DOHH2 (cell line): ENCODE measurements around the gene OS9.

ENCODE experiments used
- H3F3A ChIP-seq: fragments of 200-600 bp; sonication (generic), shearing (Covaris generic); 2 replicates; pipeline ENCODE4 v1.6.0; 2016; ENCODE audit warnings: antibody characterized with exemption, mild to moderate bottlenecking; ENCODE audit not compliant: control insufficient read depth, insufficient read depth
- H3K27ac ChIP-seq: fragments of 200-600 bp; sonication (generic); 2 replicates; pipeline ENCODE4 v1.5.1; 2014; ENCODE audit warnings: low read depth, mild to moderate bottlenecking, low read length, moderate library complexity
- H3K27me3 ChIP-seq: fragments of 200-600 bp; sonication (generic); 2 replicates; pipeline ENCODE4 v1.6.1; 2014; ENCODE audit warnings: mild to moderate bottlenecking, low read length, mixed read lengths; ENCODE audit not compliant: control insufficient read depth
- H3K36me3 ChIP-seq: fragments of 200-600 bp; sonication (generic); 2 replicates; pipeline ENCODE4 v1.6.1; 2014; ENCODE audit warnings: mild to moderate bottlenecking, low read length, moderate library complexity, mixed read lengths; ENCODE audit not compliant: control insufficient read depth
- H3K4me1 ChIP-seq: fragments of 200-600 bp; sonication (generic); 2 replicates; pipeline ENCODE4 v1.6.1; 2014; ENCODE audit warnings: mild to moderate bottlenecking, low read length, mixed read lengths; ENCODE audit not compliant: control insufficient read depth
- H3K4me2 ChIP-seq: fragments of 200-600 bp; sonication (generic); 2 replicates; pipeline ENCODE4 v1.6.0; 2014; ENCODE audit warnings: mild to moderate bottlenecking, low read length, moderate library complexity
- H3K4me3 ChIP-seq: fragments of 200-600 bp; sonication (generic); 2 replicates; pipeline ENCODE4 v1.5.1; 2014; ENCODE audit warnings: mild to moderate bottlenecking, low read length, mixed read lengths
- H3K79me2 ChIP-seq: fragments of 200-600 bp; sonication (generic); 2 replicates; pipeline ENCODE4 v1.6.1; 2014; ENCODE audit warnings: mild to moderate bottlenecking, low read length, mixed read lengths; ENCODE audit not compliant: control insufficient read depth
- H3K9me2 ChIP-seq: fragments of 200-600 bp; sonication (generic); replicated peaks from 2 replicates; pipeline ENCODE4 v1.6.1; 2014; ENCODE audit warnings: mild to moderate bottlenecking, low read length, mixed read lengths; ENCODE audit not compliant: control insufficient read depth
- H3K9me3 ChIP-seq: fragments of 200-600 bp; sonication (generic); 2 replicates; pipeline ENCODE4 v1.6.1; 2014; ENCODE audit warnings: antibody characterized with exemption, low read length, mixed read lengths; ENCODE audit not compliant: control insufficient read depth, insufficient read depth
- H4K20me1 ChIP-seq: fragments of 200-600 bp; sonication (generic); 2 replicates; pipeline ENCODE4 v1.6.0; 2014; ENCODE audit warnings: low read depth, mild to moderate bottlenecking, antibody characterized with exemption, low read length, moderate library complexity; ENCODE audit not compliant: control insufficient read depth, insufficient read depth
- CTCF ChIP-seq: fragments of 200-600 bp; sonication (generic); IDR thresholded peaks from one replicate; pipeline ENCODE4 v1.5.1; 2014; ENCODE audit warnings: antibody characterized with exemption, mild to moderate bottlenecking, low read depth, low read length; ENCODE audit not compliant: poor library complexity, severe bottlenecking
- EZH2phosphoT487 ChIP-seq: fragments of 200-600 bp; sonication (generic); IDR thresholded peaks from 2 replicates; pipeline ENCODE4 v1.6.1; 2017; ENCODE audit warnings: borderline replicate concordance, mild to moderate bottlenecking, antibody characterized with exemption, low read length, moderate library complexity, mixed read lengths

Gene OS9

GRCh38 chr12:57762463-57762862 lies 68.5 kb downstream of the OS9 start:
- Histone ChIP-seq H3K4me3 (no peak overlapping the region), H3K27ac (no peak overlapping the region), H3K9me3 (no peaks in the 10 kb centered on the region), H3K79me2 (peaks cover 33% of the 10 kb centered on the region), H3K4me1 (peaks cover 35% of the 10 kb centered on the region), H3K9me2 (no peaks in the 10 kb centered on the region), H3K36me3 (peaks cover 40% of the 10 kb centered on the region), H4K20me1 (peaks cover 16% of the 10 kb centered on the region; the same call in 1 of the 2 replicates), H3K4me2 (no peak overlapping the region), H3K27me3 (peaks cover 30% of the 10 kb centered on the region), H3F3A (peaks cover 15% of the 10 kb centered on the region)
- no peak for TF ChIP-seq CTCF
- no peak for TF ChIP-seq EZH2phosphoT487

- Histone ChIP-seq H3K9me2 (no peaks in the 10 kb centered on the region), H3K4me1 (peaks cover 32% of the 10 kb centered on the region), H3K27me3 (peaks cover 30% of the 10 kb centered on the region), H3K4me3 (peak overlapping the region; percentile 71), H3K27ac (no peak overlapping the region), H3K36me3 (peaks cover 30% of the 10 kb centered on the region), H3K9me3 (no peaks in the 10 kb centered on the region), H3K4me2 (peak overlapping the region; percentile 90), H4K20me1 (peaks cover 16% of the 10 kb centered on the region; the same call in 1 of the 2 replicates), H3F3A (peaks cover 15% of the 10 kb centered on the region), H3K79me2 (peaks cover 17% of the 10 kb centered on the region)
- TF ChIP-seq CTCF (no peak), EZH2phosphoT487 (no peak)
These were observed 70.1 kb downstream of the OS9 start for GRCh38 chr12:57763881-57764661.

- Histone ChIP-seq H3K4me1 (peaks cover 29% of the 10 kb centered on the region), H3K27ac (no peak overlapping the region), H3K4me2 (peak overlapping the region; percentile 90), H3K9me3 (no peaks in the 10 kb centered on the region), H3K79me2 (peaks cover 12% of the 10 kb centered on the region), H3K27me3 (peaks cover 30% of the 10 kb centered on the region), H3K36me3 (peaks cover 29% of the 10 kb centered on the region), H3F3A (peaks cover 15% of the 10 kb centered on the region), H4K20me1 (peaks cover 14% of the 10 kb centered on the region; the same call in 1 of the 2 replicates), H3K9me2 (no peaks in the 10 kb centered on the region), H3K4me3 (peak overlapping the region; percentile 71)
- TF ChIP-seq EZH2phosphoT487 (no peak), CTCF (no peak)
These were observed 70.7 kb downstream of the OS9 start for GRCh38 chr12:57764662-57765002.
